Activated T-cell treated with anti-CD3 and anti-CD28 coated beads, Interleukin-2, amount 50 U/mL, for 24 hours (primary cell): ENCODE results near the gene ARIH2.

Experiments
- DNase-seq: peaks from one replicate; pipeline ENCODE4 v3.0.0-alpha.2; 2020
- H3K27ac Mint-ChIP-seq: 2 replicates; pipeline ENCODE4 v1.8.0; 2020; ENCODE audit warnings: mild to moderate bottlenecking, mixed read lengths
- H3K27me3 Mint-ChIP-seq: 2 replicates; pipeline ENCODE4 v1.8.0; 2020; ENCODE audit warnings: mixed read lengths
- H3K36me3 Mint-ChIP-seq: 2 replicates; pipeline ENCODE4 v1.8.0; 2020; ENCODE audit warnings: low read depth, mixed read lengths
- H3K4me1 Mint-ChIP-seq: 2 replicates; pipeline ENCODE4 v1.8.0; 2020; ENCODE audit warnings: low read depth, mixed read lengths
- H3K4me3 Mint-ChIP-seq: 2 replicates; pipeline ENCODE4 v1.8.0; 2020; ENCODE audit warnings: mild to moderate bottlenecking, moderate library complexity, mixed read lengths
- H3K9me3 Mint-ChIP-seq: 2 replicates; pipeline ENCODE4 v1.8.0; 2020; ENCODE audit warnings: mixed read lengths

ARIH2 gene

DNA sequence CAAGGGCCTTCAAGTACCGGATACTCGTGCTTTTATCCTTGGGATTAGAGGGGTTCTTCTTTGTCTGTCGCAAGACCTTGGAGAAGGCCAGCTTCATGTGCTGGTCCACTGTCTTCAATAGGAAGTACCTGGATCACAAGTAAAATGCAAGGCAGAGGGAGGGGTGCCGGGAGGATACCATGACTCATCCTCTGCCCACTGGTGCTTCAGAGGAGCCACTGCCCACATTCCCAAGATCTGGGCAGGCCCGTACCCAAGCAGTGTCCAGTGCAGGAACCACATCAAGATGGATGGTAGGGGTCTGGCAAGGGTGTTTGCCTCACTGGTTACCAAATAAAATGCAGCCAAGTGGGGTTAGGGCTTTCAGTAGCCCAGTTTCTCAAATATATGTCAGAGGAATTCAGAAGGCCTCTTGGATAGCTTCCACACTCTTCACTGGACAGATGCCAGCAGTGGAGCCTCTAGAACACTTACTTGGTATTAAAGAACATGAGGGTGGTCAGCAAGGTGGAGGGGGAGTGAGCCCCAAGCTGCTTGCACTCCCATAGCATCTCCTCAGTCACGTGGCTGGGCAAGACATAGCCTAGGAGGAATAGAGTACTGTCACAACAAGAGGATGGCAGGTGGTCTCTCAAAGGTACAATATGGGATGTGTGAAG, 114.1 kb downstream of the ARIH2 start:
- H3K4me3 Mint-ChIP-seq: no peak overlapping the region
- H3K4me1 Mint-ChIP-seq: peaks cover 19% of the 10 kb centered on the region
- no peaks in the 10 kb centered on the region for H3K27me3 Mint-ChIP-seq
- peaks cover 95% of the 10 kb centered on the region for H3K36me3 Mint-ChIP-seq
- DNase-seq: no peak
- peak overlapping the region; percentile 66 for H3K27ac Mint-ChIP-seq
- no peaks in the 10 kb centered on the region for H3K9me3 Mint-ChIP-seq

DNA sequence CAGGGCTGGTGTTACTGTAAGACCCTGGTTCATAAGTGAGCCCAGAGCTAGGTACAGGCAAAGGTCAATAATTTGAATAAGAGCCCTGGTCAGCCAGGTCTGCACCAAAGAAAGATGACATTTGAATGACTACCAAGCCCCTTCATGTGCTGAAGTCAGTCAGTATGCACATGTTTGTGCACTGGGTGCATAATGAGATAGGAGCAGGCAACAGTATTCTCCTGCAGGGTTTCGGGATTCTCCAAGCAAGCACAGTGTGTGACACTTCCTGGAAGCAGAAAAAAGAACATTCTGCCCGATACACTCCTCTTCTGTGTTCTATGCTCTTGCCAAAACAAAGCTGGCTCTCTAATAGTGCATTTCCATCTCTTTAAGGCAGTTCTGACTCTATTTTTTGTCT, 116.0 kb downstream of the ARIH2 start:
- H3K4me3 Mint-ChIP-seq: no peak overlapping the region
- H3K27me3 Mint-ChIP-seq: no peaks in the 10 kb centered on the region
- H3K36me3 Mint-ChIP-seq: peaks cover 79% of the 10 kb centered on the region
- peaks cover 4% of the 10 kb centered on the region for H3K4me1 Mint-ChIP-seq
- no peaks in the 10 kb centered on the region for H3K9me3 Mint-ChIP-seq
- peak overlapping the region; percentile 45 for H3K27ac Mint-ChIP-seq
- DNase-seq: no peak

DNA sequence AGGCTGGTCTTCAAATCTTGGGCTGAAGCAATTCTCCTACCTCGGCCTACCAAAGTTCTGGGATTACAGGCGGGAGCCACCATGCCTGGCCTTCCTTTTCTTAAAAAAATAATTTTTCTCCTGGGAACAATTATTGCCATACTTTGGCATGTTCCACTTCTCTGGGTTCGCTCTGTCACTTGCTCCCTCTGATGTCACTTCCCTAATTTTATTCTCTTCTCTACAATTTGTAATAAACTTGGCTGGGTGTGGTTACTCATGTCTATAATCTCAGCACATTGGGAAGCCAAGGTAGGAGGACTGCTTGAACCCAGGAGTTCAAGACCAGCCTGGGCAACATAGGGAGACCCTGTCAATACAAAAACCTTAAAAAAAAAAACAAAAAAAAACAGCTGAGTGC, 116.6 kb downstream of the ARIH2 start:
- no peaks in the 10 kb centered on the region for H3K27me3 Mint-ChIP-seq
- H3K36me3 Mint-ChIP-seq: peaks cover 79% of the 10 kb centered on the region
- peak overlapping the region; percentile 52 for H3K27ac Mint-ChIP-seq
- H3K9me3 Mint-ChIP-seq: no peaks in the 10 kb centered on the region
- no peak for DNase-seq
- H3K4me3 Mint-ChIP-seq: no peak overlapping the region
- H3K4me1 Mint-ChIP-seq: no peaks in the 10 kb centered on the region
